Hepatic stellate cell (primary cell): Measurements from ENCODE around the gene NYAP2.
A peak's percentile ranks its signal among the peaks of the same experiment; 100 is the strongest.

ENCODE experiments used
- DNase-seq: peaks from one replicate; pipeline ENCODE4 v3.0.0; 2011; ENCODE audit warnings: low spot score

NYAP2 gene

GRCh38 chr2:225399504-225399903 lies at the start of gene NYAP2:
Gene NYAP2 (plus strand): TSS chr2:225399710. CDS start chr2:225408881, 9,171 bp downstream.
- no peak for DNase-seq

DNA sequence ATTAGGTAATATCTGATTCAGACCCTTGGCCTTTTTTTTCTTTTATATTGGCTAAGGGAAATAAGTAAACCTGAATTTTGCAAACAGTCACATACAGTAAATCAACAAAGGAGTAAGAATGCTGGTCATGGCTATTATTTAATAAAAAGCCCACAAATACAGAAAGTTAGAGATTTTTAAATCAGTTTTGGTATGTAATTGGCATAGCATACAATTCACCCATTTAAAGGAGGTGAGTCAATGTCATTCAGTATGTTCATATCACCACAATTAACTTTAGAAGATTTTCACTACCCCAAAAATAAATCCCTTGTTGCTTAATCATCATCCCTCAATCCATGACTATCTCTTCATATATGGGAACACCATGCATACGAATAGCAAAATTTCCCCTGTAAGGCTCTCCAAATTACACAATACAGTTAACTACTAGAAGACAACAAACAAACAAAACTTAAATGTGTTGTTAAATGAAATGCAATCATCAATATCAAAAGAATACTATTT lies 45.9 kb upstream of the NYAP2 start:
- DNase-seq, result no peak

DNA sequence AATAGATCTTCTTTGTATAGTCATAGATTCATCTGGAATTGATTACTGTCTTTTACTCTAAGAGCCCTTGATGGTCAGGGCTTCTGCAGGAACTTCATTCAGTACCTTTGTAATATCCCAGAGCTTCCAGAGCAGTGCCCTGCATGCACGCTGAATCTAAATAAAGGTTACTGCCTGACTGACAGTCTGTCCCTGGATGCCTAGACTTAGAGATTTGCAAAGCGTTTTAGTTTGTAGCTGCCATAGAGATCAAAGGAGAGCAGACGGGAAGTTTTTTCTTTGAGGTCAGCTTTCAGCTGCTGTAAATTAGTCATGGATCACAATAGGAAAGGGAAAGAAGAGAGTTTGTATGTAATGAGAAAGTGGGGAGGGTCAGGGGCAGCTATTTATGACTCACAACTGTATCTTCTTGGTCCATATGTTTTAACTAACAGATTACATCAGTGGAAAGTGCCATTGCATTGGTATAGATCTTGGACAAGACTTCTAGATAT lies 45.2 kb upstream of the NYAP2 start:
- no peak for DNase-seq

GRCh38 chr2:225355788-225356187 lies 43.7 kb upstream of the NYAP2 start:
- no peak for DNase-seq

- no peak for DNase-seq
These were observed 32.8 kb upstream of the NYAP2 start for GRCh38 chr2:225366731-225367130.

GRCh38 chr2:225367482-225367881 lies 32.0 kb upstream of the NYAP2 start:
- no peak for DNase-seq

DNA sequence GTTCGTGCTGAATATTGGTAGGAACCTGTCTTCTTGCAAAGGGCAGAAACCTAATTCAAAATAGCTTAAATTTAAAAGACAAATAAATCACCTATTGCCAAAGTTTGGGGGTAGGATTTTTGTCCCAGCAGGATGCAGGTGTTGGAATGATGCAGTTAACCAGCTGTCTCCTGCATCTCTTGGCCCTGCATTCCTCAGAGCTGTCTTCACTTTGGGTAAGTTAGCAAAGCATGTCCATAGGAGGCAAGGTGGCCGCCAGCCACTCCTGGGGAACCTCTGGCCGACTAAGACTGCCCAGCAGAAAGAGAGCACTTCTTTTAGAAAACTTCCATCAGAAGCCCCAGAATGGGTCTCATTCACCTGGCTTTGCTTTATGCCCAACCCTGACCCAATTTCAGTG lies 20.5 kb upstream of the NYAP2 start:
- no peak for DNase-seq

DNA sequence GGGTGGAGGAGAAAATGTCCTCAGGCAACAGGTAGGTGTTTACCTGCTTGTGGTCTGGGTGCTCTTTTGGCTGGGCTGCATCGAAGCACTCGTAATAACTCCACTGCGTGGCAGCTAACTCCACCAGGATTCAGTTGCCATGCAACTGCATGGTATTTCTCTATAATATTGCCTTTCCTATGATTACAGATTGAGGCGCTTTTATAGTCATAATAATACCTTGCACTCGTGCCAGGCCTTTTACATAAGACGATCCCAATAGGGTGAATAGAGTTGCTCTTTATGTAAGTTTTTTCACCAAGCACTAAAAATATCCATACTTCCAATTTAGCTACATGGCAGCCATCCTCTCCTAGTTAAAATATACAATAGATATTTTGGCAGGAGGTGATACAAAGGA lies 19.7 kb upstream of the NYAP2 start:
- no peak for DNase-seq

- DNase-seq, result no peak
These were observed 17.9 kb upstream of the NYAP2 start for GRCh38 chr2:225381609-225382008.

- no peak for DNase-seq
These were observed 1.1 kb upstream of the NYAP2 start for GRCh38 chr2:225398372-225398771.

DNA sequence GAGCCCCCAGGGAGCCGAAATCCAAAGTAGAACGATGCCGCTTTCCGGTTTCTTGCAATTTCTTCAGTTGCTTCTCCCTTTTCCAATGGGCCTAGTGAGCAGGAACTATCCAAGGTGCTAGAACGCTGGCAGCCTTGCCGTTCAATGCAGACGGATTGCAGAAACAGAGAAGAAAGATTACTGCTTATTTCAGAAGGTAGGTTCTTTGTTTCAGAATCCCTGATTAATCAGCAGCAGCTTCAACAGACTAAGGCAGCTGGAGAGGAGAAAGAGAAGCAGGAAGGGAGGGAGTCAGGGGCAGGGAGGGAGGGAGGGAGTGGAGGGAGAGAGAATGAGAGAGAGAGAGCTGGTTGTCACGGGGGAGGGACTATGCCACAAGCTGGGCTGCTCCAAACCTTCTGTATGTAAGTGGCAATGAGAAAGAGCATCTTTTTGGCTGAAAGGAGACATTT lies 576 bp downstream of the NYAP2 start:
- peak; percentile 3 for DNase-seq

DNA sequence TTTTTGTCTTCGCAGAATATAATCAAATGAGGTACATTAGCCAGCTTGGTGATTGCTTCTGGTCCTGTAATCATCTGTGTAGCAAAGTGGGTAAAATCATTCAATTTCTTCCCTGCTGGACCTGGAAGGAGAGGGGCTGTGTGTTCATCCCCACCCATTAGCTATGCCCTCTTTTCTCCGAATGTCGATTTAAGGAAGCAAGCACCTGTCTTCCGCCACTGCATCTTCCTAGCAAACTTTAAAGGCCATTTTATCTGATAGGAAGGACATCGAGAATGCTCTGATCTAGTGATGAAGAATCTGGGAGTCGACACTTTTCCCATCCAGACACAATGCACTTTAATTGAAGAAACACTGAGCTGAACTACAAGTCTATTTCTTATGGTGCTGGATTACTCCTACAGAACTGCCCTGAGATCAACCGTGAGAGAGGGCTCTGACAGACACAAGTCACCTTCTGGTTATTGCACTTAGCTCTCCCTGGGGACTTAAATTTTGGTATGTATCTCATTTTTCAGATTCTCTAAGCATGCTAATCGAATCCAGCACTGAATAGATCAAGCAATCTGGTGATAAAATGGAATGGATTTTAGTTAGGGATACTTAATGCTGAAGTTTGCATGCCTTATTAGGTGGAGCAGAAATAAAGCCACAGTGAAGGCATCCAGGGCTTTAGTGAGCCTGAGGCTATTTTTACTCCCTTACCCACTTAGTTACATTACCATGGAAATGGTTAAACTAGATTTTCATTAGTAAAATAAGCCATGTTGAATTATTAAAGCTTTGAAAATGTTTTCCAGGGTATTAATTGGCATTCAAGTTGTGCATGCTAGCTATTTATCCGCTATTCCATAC lies 1.3 kb downstream of the NYAP2 start:
- no peak for DNase-seq

- no peak for DNase-seq
These were observed 2.8 kb downstream of the NYAP2 start for GRCh38 chr2:225402210-225402776.

DNA sequence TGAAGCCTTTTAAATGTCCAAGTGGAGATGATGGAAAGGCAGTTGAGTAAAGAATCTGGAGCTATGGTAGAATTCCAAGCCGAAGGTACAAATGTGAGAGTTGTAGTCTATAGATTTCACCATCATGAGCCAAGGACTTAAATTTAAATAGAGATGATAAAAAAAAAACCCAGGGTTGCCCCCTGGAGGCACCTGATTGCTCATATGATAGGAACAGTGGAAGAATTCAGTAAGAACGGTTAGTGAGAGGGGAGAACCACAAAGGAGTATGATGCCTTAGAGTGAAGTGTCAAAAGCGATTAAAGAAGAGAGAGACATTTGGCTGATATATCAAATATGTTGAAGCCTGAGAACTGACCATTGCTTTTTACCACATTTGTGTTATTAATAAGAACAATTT lies 11.9 kb downstream of the NYAP2 start:
- no peak for DNase-seq

DNA sequence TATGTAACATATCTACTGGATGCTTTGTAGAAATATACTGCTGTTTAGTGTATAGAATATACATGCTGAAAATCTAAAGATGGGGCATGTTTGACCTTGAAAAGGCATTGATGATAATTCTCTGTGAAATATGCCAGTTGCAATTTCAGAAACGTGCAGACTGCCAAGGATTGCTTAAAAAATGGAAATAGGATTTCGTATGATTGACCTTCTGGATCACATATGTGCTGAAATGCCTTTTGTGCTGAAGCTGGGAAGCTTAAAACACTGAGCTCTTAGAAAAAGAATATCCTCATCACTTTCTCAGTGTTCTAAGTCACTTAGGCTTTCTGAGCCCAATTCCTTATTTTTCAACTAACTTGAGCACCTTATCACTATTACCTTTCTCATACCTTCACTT lies 14.3 kb downstream of the NYAP2 start:
- no peak for DNase-seq

DNA sequence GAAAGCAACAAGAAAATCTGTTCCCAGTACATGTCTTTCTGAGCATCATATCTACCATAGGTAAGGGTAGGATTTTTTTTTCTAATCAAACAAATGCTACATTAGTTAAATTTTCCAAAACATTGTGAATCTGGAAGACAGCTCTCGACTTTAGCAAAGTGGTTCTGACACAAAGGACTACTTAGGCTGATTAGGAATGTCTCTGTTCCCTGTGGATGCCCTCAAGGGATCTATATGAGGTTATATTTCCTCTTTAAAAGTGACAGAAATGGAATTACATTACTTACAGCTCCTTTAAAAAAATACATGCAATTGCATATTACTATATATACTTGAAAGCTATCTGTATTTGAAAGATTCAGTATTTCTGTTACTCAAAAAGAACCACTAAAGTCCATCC lies 15.4 kb downstream of the NYAP2 start:
- no peak for DNase-seq

- DNase-seq, result no peak
These were observed 15.8 kb downstream of the NYAP2 start for GRCh38 chr2:225415341-225415740.

DNA sequence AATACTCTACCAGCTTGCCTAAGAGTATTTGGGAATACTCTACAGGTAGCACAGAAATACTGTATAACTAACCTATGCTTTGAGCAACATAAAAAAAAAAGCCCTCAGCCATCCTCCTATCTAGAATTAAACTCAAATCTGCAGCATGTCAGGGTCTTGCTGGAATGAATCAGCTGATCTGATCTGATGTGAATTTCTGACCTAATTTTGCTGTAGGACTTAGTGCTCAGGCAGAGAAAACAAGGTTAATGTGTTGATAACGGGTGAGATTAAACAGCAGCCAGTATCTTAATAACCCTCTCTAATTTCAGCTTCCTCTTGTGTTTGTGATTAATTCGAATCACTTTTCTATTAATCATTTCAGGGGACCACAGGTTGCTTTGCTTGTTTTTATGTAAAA lies 16.3 kb downstream of the NYAP2 start:
- DNase-seq, result no peak

DNA sequence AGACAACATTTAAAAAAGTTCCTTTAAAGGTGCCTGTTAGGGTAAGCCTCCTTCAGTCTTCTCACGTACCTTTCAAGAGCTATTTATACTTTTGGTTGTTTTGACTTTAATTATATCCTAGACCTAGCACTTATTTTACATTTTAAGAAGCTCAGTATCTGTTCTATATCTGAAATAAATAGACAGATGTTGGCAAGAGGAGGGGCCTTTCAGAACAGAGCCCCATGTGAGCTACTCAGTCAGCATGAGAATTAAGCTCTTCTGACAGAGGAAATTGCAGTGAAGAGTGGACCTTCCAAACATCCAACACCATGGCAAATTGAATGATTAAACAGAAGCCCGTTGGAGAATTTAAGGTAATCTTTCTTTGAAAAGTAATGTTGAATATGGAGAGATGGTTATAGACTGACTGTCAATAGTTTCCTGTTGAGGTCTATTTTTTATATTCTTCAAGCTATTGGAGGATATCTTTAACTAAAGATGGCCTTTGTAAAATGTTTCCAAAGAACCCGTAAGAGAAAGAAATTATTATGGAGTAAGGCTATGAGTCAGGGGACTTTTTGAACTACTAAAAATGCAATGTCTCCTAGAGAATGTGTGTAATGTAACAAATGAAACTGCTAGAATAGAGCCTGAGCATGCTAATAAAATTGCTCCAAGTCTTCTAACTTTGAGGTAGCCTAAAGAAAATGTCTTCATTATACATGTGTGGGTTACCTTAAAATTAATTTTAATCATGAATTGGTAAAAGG lies 17.3 kb downstream of the NYAP2 start:
- no peak for DNase-seq

DNA sequence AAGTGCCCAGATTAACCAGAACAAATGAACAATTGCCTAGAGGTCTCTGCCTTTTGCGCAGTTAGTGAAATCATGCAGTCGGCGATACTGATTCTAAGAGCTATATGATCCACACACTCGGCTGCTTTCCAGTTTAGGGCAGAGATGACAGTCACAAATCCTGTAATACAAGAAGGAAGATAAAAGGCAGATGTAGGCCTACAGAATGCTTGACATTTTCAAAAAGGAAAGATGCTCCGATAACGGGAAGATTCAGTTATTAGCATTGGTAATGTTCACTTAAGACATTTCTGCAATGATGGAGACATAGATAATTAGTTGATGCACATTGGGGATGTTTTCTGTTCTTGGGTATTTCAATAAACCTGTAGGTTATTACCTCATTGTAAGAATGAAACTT lies 19.5 kb downstream of the NYAP2 start:
- no peak for DNase-seq

DNA sequence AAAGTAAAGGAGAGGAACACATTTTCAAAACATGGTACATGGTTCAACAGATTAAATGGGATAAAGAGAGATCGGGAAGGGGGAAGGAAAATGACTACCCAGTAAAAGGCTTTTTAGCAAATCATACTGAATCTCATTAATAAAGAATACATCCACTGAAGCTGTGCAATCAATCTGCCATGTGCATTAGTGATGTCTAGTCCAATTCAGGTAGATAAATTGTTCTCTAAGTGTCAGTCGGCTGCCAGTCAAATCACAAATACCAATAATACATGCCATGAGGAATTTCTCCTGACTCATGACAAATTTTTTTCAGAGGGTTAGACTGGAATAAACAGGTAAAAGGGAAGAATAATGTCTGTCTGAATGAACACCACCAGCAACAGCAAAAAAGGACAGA lies 22.6 kb downstream of the NYAP2 start:
- DNase-seq, result no peak

GRCh38 chr2:225425284-225425683 lies 25.8 kb downstream of the NYAP2 start:
- DNase-seq, result no peak

- DNase-seq, result no peak
These were observed 28.9 kb downstream of the NYAP2 start for GRCh38 chr2:225428360-225428759.
